Glutamatergic neuron (in vitro differentiated cells): ENCODE measurements around the gene ZFHX3. TPM values are rescaled to one million over a fixed set of nuclear protein-coding genes. Genes with fewer than 3 reads are reported as not detected.

Experiments used
- DNase-seq: peaks from one replicate; pipeline ENCODE4 v3.0.0; 2022
- H3K27ac Mint-ChIP-seq: one replicate; pipeline ENCODE4 v1.8.0; 2020; ENCODE audit warnings: mild to moderate bottlenecking, mixed read lengths, inconsistent platforms; ENCODE audit not compliant: unreplicated experiment
- H3K27me3 Mint-ChIP-seq: one replicate; pipeline ENCODE4 v1.8.0; 2020; ENCODE audit warnings: mild to moderate bottlenecking, moderate library complexity, mixed read lengths, inconsistent platforms; ENCODE audit not compliant: unreplicated experiment
- H3K36me3 Mint-ChIP-seq: one replicate; pipeline ENCODE4 v1.8.0; 2020; ENCODE audit warnings: mild to moderate bottlenecking, mixed read lengths, inconsistent platforms; ENCODE audit not compliant: unreplicated experiment
- H3K4me1 Mint-ChIP-seq: one replicate; pipeline ENCODE4 v1.8.0; 2020; ENCODE audit warnings: mild to moderate bottlenecking, low read depth, mixed read lengths, inconsistent platforms; ENCODE audit not compliant: unreplicated experiment
- H3K4me3 Mint-ChIP-seq: one replicate; pipeline ENCODE4 v1.8.0; 2020; ENCODE audit warnings: mild to moderate bottlenecking, mixed read lengths, inconsistent platforms; ENCODE audit not compliant: unreplicated experiment
- H3K9me3 Mint-ChIP-seq: one replicate; pipeline ENCODE4 v1.8.0; 2020; ENCODE audit warnings: mild to moderate bottlenecking, moderate library complexity, mixed read lengths, inconsistent platforms; ENCODE audit not compliant: unreplicated experiment
- CTCF ChIP-seq: fragments of 200-600 bp; sonication (generic); IDR thresholded peaks from one replicate; pipeline ENCODE4 v1.5.0; 2021; ENCODE audit not compliant: partially characterized antibody, unreplicated experiment
- total RNA-seq: library from RNA; stranded (reverse); fragmentation: NEBNext Ultra II Directional; extraction: Animal tissue kit (Norgen Biotek cat#: 25700); gene quantifications from one replicate; pipeline ENCODE4 v1.2.1, GENCODE V29; 2021; ENCODE audit not compliant: unreplicated experiment

The ZFHX3 gene
- total RNA-seq, 1 donor from 2014 or later: 6.8 TPM

GRCh38 chr16:72751076-72751475 is 296.9 kb downstream of the ZFHX3 start:
- no peak for DNase-seq
- no peak for TF ChIP-seq CTCF
- Mint-ChIP-seq H3K27ac (no peak overlapping the region), H3K36me3 (no peaks in the 10 kb centered on the region), H3K9me3 (no peaks in the 10 kb centered on the region), H3K4me3 (no peak overlapping the region), H3K27me3 (no peaks in the 10 kb centered on the region), H3K4me1 (peaks cover 2% of the 10 kb centered on the region)

GRCh38 chr16:72749091-72749490 is 298.8 kb downstream of the ZFHX3 start:
- DNase-seq: no peak
- peaks cover 2% of the 10 kb centered on the region for H3K4me1 Mint-ChIP-seq
- H3K9me3 Mint-ChIP-seq: no peaks in the 10 kb centered on the region
- no peak overlapping the region for H3K4me3 Mint-ChIP-seq
- no peak for TF ChIP-seq CTCF
- H3K36me3 Mint-ChIP-seq: no peaks in the 10 kb centered on the region
- H3K27me3 Mint-ChIP-seq: no peaks in the 10 kb centered on the region
- H3K27ac Mint-ChIP-seq: no peak overlapping the region

GRCh38 chr16:72744076-72744793 is 303.7 kb downstream of the ZFHX3 start:
- Mint-ChIP-seq H3K9me3 (no peaks in the 10 kb centered on the region), H3K4me3 (no peak overlapping the region), H3K36me3 (no peaks in the 10 kb centered on the region), H3K27me3 (no peaks in the 10 kb centered on the region), H3K27ac (no peak overlapping the region), H3K4me1 (peaks cover 2% of the 10 kb centered on the region)
- TF ChIP-seq CTCF: no peak
- DNase-seq: no peak

GRCh38 chr16:72743011-72743761 is 304.7 kb downstream of the ZFHX3 start:
- Mint-ChIP-seq H3K4me1 (peaks cover 2% of the 10 kb centered on the region), H3K9me3 (no peaks in the 10 kb centered on the region), H3K4me3 (no peak overlapping the region), H3K27me3 (no peaks in the 10 kb centered on the region), H3K27ac (no peak overlapping the region), H3K36me3 (no peaks in the 10 kb centered on the region)
- DNase-seq: no peak
- no peak for TF ChIP-seq CTCF

- H3K27me3 Mint-ChIP-seq: no peaks in the 10 kb centered on the region
- TF ChIP-seq CTCF: no peak
- DNase-seq: no peak
- H3K9me3 Mint-ChIP-seq: no peaks in the 10 kb centered on the region
- H3K27ac Mint-ChIP-seq: no peak overlapping the region
- no peak overlapping the region for H3K4me3 Mint-ChIP-seq
- H3K36me3 Mint-ChIP-seq: no peaks in the 10 kb centered on the region
- H3K4me1 Mint-ChIP-seq: no peaks in the 10 kb centered on the region
These were observed 307.6 kb downstream of the ZFHX3 start for GRCh38 chr16:72740347-72740746.
